Effector CD8-positive, alpha-beta T cell (primary cell): Measurements from ENCODE around the gene KCNIP4.

Experiments
- DNase-seq: peaks from one replicate; lab custom pipeline; 2025; lab: John Stamatoyannopoulos, UW

KCNIP4 gene

DNA sequence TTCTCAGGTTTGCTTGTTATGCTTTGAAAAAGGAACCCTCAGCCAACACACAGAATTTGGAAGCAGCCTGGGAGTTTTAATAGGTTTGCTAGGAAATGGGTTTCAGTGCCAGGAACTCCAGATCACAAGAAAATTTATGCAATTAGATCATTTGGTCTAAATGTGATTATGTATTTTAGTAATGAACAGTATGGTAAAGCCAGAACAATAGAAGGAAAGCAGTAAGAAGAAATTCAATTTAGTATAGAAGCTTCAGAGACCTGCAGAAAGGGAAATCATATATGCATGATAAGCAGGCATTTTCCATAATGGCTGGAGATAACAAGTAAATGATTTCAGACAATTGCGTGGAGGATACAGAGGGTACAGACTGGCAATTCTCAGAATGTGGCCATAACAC lies 184.7 kb downstream of the KCNIP4 start:
- DNase-seq, result no peak

DNA sequence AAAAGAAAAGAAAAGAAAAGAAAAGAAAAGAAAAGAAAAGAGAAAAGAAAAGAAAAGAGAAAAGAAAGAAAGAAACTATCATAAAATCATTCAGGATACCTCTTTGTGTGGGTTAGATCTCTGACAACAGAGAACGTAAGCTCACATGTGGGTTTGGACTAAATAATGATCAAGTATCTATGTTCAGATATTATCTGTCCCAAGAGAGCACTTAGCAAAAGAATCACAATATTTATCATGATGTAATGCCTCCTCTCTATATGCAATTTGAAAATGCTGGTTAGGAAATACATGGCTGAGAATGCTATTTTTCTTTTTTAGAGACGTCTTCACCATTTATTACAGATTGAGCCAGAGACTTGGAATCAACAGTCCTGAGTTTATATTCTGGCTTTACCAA lies 191.3 kb downstream of the KCNIP4 start:
- no peak for DNase-seq

DNA sequence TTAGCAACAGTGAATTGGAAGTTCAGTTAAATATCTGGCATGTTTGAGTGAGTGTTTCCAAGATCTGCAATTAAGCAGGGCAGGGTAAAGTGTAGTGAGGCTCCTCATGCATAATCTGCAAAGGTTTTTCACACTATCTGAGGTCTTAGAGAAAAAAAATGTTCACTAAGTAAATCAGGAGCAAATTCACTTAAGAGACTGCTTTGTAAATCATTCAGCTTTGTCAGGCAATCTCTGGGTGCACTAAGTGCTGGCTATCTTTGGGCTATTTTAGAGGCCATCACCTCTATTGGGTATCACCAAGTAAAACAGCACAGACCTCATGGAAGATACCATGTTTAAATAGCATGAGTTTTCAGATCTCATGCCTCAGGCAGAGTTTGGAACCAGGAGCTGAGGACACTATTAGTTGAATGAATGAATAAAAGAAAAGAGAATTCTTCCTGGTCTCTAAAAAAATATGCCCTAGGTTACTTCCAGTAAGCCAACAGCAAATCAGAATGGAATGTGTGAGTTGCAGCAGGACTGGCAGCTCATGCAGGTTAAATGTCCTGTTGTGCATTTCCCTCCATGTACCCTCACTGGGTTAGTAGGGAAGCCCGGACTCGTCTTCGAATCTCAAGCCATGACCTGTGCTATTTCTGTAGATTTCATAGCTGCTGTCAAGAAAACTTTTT lies 195.3 kb downstream of the KCNIP4 start:
- no peak for DNase-seq

DNA sequence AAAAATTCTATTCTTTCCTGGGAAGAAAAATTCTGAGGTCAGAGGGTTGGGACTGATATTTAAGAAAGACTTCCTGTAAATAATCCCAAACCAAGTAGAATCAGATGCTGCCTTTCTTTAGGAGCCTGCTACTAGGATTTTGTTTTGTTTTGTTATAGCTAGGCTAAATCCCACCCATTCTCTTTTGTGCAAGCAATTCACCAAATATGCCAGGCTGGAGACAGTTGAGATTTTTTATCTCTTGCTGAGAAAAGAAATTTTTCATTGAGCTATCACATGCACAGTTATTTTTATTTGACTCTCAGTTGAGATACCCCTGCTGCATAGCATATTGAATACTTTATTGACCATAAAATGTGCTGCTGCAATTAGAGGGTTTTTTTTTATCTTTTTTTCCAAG lies 196.0 kb downstream of the KCNIP4 start:
- DNase-seq, result no peak

DNA sequence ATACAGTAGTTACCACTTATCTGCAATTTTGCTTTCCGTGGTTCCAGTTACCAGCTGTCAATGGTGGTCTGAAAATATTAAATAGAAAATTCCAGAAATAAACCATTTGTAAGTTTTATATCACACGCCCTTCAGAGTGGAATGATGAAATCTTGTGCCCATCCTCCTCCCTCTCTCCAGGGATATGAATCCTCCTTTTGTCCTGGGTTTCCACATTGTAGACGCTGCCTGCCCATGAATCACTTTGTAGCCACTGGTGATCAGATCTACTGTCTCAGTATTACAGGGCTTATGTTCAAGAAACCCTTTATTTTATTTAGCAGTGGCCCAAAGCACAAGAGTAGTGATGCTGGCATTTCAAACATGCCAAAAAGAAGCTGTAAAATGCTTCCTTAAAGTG lies 198.6 kb downstream of the KCNIP4 start:
- no peak for DNase-seq

DNA sequence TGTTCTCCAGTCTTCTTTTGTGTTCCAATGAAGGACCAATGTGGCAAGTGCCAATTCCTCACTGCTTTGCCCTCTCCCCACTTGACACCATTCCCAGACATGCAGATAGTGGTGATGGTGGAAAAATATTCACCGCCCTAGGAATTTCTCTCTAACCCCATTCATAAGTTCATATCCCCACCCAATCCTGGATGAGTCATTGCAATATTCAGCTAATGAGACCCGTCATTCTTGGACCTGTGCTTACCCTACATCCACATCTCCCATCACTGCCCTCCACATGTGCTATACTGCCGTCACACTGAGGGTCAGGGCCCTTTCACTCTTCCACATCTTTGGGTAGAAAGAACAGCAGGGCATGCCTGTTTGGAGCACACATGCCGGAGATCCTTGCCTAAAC lies 199.2 kb downstream of the KCNIP4 start:
- DNase-seq, result no peak

DNA sequence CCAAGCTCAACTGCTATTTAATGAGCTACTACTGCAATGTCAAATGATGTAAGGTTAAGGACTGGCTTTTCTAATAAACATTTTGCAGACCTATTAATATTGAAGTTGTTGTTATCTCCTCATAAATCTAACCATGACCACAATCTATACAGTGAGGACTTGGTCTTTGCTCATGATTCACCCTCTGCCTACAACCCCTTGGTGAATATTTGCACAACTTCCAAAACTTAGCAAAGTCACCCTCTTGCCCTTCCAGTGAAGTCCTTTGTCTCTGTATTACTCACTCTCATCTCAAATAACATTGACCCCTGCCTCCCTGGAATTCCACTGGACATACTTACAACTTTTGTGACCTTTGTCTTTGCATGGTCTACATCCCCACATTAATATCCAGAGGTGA lies 204.5 kb downstream of the KCNIP4 start:
- DNase-seq, result no peak

DNA sequence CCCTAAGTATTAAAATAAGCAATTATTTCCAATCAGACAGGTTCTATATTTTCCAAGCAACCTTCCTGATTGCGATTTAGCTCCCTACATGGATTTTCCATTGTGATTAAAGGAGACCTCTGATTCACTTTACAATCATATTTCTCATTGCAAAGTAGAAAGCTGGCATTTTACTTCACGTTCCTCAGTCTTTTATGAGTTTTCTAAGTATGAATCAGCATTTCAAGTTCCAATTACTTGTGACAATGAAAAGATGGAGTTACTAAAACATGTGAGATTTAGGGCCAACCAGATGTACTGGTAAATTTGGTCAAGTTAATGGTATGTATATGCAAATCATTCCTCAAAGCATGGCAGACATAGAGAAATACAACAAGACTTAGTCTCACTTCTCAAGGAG lies 206.2 kb downstream of the KCNIP4 start:
- no peak for DNase-seq

DNA sequence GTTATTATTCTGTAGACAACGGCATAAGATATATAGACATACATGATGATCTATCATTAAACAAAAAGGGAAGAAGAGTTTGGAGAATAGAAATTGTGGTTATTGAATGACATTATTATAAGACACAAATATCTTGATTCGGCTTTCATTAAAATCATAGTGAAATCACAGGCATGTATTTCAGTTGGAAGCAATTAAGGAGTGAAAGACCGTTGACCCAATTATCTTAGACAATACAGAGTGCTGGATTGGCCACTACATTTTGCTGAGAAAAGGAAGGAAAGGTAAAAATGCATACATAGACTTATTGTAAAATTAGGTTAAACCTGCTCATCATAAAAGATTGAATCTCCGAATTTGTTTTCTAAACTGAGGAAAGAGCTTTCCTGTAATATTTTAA lies 209.8 kb downstream of the KCNIP4 start:
- DNase-seq, result no peak

DNA sequence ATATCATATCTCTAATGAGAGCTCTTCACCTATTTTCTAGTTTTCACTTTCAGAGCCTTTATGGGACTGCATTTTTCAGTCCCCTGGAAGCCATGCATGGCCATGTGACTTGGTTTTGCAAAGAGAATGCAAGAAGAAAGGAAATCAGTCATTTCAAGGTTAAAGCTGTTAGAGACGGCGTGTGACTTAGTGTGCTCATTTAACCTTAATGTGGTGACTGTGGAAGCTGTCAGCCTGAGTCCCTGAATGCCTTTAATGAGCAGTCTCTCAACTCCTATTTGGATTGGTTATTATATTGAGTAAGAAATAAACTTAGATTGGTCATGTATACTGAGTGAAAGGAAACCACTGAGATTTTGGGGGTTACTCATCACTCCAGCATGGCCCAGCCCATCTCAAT lies 212.7 kb downstream of the KCNIP4 start:
- no peak for DNase-seq

DNA sequence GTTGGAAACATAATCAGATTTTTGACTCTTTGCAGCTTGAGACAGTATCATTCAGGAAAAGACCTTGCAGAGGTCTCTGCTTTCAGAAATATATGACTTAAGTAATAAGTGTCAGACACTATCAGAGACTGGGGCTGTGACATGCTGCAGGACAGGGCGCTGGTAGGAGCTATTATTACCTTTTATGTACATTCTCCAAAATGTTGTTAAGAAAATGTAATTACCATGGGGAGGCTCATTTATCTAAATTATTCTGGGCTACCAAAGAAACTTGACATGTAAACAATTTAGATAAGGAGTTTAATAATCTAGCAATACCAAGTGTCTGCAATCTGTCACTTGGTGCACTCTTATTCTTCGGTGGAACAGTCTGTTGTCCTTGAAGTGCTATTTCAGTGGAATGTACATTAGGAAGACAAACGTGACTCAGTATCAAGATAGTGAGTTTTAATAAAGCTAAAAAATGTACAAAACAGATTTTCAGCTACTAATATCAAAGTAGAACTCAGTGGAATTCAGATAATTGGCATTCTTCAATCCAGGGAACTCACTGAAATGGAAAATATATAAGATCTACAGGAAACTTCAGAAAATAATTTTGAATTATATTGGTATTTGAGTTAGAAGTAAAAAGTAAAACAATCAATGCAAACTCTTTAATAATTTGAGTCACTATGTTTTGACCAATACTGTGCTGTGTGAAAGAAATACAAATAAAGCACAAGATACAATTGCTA lies 214.5 kb downstream of the KCNIP4 start:
- no peak for DNase-seq

DNA sequence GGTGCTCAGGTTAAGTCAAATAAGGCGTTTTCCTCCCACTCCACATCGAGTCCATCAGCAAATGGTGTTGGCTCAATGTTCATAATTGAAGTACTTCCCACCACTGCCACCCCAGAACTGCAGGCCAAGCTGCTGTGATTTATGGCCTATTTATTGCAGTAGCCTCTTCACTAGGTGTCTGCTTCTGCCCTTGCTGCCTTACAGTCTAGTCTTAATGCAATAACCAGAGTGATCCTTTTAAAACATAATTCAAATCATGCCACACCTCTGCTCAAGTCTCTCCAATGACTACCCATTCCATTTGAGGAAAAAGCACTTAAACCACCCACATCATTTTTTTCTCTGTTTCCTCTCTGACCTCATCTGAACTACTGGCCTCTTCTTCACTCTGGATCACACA lies 220.3 kb downstream of the KCNIP4 start:
- DNase-seq, result no peak

DNA sequence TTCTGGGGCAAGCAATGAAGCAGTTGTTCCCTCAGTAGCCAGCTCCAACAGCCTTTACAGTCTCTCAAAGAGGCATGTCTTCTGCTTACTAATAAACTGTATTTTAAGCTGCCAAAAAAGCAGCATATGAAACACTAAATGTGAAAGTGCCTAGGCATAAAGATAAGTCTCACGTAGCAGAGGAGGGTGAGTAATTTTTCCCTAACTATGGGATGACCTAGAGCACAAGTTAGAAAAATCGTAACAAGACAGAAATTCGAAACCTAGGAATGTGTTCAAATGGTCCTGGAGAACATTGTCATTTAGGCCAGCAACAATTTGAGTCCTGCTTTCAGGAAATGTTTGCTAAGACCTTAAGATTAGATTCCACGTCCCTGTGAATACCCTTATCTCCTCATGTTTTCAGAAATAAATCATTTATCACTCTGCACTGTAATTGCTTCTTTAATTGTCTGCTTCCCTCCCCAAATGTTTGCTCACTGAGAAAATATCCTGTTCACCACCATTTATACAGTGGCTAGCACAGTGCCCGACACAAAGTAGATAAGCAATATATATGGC lies 222.2 kb downstream of the KCNIP4 start:
- no peak for DNase-seq

DNA sequence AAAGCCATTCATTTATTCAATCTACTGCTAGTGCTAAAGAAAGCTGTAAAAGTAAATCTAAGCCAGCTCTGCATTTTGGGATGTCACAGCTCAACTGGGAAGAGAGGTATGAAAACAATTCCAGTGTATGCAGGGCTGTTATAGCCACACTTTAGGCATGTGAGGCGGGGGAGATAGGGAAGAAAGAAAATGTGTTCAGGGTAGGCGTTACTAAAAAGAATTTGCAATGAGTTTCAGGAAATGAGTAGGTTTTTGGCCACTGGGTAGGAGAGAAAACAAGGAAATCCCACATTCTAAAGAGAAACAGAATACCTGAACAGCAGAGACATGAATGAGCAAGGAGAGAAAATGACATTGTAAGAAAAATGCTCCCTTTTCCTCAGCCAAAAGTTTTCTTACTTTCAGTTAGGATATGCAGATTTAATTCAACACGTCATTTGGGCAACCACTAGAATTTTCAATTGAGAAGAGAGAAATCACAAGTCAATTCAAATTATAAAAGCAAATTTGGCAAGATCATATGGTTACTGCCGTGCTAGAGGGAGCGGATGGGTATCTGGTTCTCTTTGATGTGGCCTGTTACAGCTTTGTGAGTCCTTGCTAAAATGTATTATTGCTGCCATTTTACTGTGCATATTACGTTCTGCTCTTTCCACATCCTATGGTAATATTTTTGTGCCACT lies 226.3 kb downstream of the KCNIP4 start:
- DNase-seq, result no peak

DNA sequence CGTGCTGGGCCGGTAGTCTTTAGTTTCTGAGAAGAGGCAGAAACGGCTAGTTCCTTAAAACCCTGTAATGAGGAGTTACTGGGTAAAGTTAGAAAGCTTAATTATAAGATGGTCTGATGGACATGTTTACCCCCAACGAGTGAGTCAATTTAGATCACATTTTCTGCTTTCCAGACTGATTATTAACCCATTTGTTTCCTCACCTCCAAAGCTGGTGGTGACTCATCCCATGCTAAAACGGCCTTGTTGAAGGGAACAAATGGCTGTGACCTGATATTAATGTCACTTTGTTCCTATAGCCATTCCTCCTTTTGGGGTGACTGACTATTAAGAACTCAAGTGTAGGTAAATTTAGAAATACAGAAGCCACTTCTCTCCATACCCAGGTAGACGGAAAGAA lies 232.0 kb downstream of the KCNIP4 start:
- DNase-seq, result no peak

DNA sequence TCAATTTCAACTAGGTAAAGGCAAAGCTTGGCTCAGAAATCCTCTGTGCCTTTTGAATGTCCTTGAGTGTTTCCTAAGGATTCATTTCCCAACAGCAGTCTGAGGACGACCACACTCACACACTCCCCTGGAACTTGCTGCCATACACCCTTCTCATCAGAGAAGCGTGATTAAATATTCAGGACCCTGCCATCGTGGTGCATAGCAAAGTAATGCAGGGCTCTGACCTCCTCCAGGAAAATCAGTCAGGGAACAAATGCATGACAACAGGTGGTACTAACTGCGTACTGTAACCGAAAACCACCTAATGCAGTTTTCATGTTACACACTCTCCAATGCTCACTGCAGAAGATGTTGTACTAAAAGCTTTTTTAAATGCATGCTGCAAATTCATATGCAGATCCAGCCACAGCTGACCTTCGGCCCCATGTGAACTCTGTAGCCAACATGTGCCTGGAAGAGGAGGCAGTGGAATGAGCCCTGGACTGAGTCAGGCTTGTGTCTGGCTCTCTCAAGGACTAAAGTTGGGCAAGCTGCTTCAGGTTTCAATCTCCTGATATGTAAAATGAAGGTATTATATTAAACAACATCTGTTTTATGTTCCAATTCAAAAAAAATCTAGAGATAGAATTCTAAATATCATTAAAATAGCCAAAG lies 238.3 kb downstream of the KCNIP4 start:
- DNase-seq, result no peak

DNA sequence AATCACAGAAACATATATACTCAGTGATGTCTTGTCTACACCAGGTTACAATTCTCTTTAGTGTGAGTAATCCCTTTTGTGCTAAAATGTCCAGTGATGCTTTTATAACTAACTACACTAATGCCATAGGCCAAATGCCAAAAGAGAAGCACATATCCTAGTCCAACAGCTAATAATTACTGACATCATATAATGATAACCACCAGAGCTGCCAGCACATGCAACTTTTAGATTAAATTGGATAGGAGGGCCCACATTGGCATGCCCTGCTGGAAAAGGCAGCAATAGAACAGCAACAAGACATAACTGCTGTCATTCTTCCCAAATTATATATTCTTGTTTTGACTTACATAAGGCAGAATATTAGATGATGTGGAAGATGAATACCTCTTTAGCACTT lies 238.8 kb downstream of the KCNIP4 start:
- DNase-seq, result no peak

DNA sequence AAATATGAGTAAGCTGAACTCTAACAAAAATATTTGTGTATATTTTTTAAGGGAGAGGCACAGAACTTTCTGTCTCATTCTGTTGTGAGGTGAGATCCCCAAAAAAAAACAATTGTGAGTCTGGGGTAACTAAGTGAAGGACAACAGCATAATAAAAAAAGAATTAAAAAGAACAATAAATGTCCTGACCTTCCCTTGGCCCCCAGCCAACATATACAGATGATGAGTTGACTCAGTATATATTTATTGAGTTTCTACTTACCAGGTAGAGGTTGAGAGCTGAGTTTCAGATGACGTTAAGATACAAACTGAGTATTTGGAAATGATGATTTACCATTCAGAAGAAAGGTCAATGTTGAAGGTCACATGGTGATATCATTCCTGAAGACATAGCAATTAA lies 239.5 kb downstream of the KCNIP4 start:
- DNase-seq, result no peak

DNA sequence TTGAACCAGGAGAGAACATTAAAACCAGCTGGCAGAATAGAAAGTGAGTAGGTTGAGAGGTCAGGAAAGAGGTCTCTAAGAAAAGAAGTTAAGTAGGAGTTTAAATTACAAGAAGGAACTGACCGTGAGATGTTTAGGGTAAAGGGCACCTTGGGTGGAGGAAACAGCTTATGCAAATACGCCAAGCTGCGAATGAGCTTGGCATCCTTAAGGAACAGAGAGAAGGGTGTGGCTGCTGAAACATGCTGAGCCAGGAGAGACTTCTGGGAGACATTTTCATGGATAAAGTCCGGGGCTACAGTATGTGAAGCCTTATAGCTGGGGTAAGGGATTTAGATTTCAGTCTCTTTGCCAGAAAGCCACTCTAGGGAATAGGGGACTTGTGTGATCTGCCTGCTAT lies 249.1 kb downstream of the KCNIP4 start:
- no peak for DNase-seq

DNA sequence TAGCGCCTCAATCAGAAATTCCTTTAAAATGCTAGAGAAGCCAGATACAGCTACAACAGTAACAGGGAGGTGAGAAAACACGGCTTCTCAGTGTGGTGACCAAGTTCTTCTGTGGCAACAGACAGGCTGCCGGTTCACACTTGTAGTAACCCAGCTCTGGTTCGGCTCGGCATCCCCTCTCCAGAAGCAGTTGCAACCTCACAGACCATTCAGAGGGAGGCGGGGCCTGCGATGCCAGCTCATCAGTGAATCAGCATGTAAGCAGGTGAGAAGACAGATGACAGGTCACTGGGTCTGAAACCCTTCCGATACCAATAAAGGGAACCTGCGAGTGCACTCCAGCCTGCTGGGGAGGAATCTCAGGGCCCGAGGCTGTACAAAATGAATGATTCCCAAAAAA lies 251.0 kb downstream of the KCNIP4 start:
- DNase-seq, result no peak

DNA sequence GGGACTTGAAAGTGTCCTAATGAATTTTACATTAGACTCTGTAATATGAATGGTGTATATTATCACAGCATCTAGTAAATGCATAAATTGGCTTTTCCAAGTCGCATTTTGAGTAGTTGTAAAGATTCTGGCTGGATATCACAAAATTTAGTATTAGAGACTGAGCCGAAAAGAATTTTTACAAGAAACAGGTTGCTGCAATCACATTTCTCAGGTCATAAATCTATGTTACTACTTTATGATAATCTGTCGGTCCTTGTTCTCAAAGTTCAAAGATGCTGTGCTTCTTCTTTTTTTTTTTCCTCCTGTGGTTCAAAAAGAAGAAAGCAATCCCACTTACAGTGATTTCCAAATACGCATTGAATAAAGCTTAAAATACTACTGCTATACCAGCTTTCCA lies 253.4 kb downstream of the KCNIP4 start:
- DNase-seq, result no peak

DNA sequence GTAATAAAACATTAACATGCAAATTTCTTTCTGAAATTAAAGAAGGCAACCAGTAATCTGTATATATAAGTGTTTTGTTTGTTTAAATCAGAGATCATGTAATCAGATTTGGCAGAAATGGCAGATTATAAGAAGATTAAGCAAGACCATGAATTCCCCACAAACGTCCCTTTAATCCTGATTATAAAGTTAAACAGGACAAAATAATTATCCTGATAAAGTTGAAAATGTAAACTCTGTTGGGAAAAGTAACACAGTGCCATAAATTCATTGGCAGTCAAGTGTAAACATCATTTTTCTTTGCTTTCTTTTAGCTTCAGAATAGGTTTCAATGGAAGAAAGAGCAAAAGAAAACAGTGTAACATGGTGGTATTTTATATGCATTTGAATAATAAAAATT lies 256.3 kb downstream of the KCNIP4 start:
- no peak for DNase-seq
